Measurements from ENCODE around the gene MCTS1. TPM values are rescaled to one million over a fixed set of nuclear protein-coding genes. Genes with fewer than 3 reads are reported as not detected.

MCTS1 gene
- total and polyA plus RNA-seq, 4 donors: 12.1 to 56.1 (median 25.1) TPM

DNA sequence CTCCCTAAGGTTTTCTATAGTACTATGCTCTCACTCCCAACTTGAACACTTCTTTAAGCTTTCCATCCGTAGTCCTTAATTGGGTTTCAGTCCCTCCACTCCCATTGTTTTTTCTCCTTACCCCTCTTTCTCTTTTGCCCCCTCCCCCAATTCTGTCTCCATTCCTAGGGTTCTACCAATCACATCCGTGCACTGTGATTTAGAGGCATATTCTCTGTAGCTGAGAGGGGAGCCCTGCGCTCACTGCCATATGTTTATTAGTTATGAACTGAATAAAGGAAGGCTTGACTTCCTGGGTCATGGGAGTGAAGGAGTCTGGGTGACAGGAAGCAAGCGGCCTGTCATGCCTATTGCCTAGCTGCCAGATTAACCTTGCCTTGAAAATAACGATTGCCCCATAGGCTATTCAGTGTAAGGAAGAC lies 471 bp downstream of the MCTS1 start:
- Histone ChIP-seq H3K4me3 (ENCODE audit: low read depth in 1 of 3, low read length in 3 of 3) (peak overlapping the region; percentile 57 to 83 (median 70)), H3K27ac (ENCODE audit: low read depth in 1 of 2, low read length in 2 of 2) (peak overlapping the region; percentile 83 to 85), H3K9ac (ENCODE audit: low read depth in 1 of 2, low read length in 2 of 2) (peak overlapping the region; percentile 10 to 89), H3K27me3 (ENCODE audit: control insufficient read depth in 4 of 4, insufficient read depth in 4 of 4, low read length in 3 of 4) (no peaks in the 10 kb centered on the region), H3K4me1 (ENCODE audit: control insufficient read depth in 4 of 4, insufficient read depth in 4 of 4, low read length in 3 of 4) (peaks cover 0 to 9% (median 6%) of the 10 kb centered on the region in 4 donors), H3K9me3 (ENCODE audit: control insufficient read depth in 4 of 4, low read length in 3 of 4) (no peaks in the 10 kb centered on the region), H3K36me3 (ENCODE audit: control insufficient read depth in 4 of 4, insufficient read depth in 3 of 4, low read depth in 1 of 4, low read length in 3 of 4) (peaks cover 0 to 3% (median 0%) of the 10 kb centered on the region in 4 donors)
- TF ChIP-seq HNF4A (conservative IDR thresholded peaks at IDR 0.05): no peak
- TF ChIP-seq, protein P1, sequence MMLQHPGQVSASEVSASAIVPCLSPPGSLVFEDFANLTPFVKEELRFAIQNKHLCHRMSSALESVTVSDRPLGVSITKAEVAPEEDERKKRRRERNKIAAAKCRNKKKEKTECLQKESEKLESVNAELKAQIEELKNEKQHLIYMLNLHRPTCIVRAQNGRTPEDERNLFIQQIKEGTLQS (IDR thresholded peaks at IDR 0.05): no peak
- TF ChIP-seq FOXA1 (IDR thresholded peaks at IDR 0.05): no peak
- peak; percentile 13 for TF ChIP-seq TAF1 (conservative IDR thresholded peaks at IDR 0.05)
- TF ChIP-seq, protein P2, sequence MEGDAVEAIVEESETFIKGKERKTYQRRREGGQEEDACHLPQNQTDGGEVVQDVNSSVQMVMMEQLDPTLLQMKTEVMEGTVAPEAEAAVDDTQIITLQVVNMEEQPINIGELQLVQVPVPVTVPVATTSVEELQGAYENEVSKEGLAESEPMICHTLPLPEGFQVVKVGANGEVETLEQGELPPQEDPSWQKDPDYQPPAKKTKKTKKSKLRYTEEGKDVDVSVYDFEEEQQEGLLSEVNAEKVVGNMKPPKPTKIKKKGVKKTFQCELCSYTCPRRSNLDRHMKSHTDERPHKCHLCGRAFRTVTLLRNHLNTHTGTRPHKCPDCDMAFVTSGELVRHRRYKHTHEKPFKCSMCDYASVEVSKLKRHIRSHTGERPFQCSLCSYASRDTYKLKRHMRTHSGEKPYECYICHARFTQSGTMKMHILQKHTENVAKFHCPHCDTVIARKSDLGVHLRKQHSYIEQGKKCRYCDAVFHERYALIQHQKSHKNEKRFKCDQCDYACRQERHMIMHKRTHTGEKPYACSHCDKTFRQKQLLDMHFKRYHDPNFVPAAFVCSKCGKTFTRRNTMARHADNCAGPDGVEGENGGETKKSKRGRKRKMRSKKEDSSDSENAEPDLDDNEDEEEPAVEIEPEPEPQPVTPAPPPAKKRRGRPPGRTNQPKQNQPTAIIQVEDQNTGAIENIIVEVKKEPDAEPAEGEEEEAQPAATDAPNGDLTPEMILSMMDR (IDR thresholded peaks at IDR 0.05; ENCODE audit: low read depth, low read length, missing input control): no peak
- no peak for TF ChIP-seq NR2F2 (IDR thresholded peaks at IDR 0.05)
- TF ChIP-seq SP1 (IDR thresholded peaks at IDR 0.05): no peak
- TF ChIP-seq, protein P3, sequence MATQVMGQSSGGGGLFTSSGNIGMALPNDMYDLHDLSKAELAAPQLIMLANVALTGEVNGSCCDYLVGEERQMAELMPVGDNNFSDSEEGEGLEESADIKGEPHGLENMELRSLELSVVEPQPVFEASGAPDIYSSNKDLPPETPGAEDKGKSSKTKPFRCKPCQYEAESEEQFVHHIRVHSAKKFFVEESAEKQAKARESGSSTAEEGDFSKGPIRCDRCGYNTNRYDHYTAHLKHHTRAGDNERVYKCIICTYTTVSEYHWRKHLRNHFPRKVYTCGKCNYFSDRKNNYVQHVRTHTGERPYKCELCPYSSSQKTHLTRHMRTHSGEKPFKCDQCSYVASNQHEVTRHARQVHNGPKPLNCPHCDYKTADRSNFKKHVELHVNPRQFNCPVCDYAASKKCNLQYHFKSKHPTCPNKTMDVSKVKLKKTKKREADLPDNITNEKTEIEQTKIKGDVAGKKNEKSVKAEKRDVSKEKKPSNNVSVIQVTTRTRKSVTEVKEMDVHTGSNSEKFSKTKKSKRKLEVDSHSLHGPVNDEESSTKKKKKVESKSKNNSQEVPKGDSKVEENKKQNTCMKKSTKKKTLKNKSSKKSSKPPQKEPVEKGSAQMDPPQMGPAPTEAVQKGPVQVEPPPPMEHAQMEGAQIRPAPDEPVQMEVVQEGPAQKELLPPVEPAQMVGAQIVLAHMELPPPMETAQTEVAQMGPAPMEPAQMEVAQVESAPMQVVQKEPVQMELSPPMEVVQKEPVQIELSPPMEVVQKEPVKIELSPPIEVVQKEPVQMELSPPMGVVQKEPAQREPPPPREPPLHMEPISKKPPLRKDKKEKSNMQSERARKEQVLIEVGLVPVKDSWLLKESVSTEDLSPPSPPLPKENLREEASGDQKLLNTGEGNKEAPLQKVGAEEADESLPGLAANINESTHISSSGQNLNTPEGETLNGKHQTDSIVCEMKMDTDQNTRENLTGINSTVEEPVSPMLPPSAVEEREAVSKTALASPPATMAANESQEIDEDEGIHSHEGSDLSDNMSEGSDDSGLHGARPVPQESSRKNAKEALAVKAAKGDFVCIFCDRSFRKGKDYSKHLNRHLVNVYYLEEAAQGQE (IDR thresholded peaks at IDR 0.05): no peak
- DNase-seq (ENCODE audit: low spot score): no peak
- WGBS: 0% methylated on average over 5 of the region's 5 CpGs

DNA sequence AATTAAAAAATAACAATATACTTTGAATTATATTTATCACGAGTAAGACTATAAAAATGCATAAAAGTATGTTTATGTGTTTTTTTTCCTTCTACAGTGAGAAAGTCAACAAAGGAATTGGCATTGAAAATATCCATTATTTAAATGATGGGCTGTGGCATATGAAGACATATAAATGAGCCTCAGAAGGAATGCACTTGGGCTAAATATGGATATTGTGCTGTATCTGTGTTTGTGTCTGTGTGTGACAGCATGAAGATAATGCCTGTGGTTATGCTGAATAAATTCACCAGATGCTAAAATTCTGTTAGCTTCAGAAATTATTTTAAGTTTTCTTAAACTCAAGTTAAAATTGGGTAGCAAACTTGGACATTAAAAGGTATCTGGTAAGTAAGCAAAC lies 8.2 kb downstream of the MCTS1 start:
- Histone ChIP-seq H3K27ac (ENCODE audit: low read depth in 1 of 2, low read length in 2 of 2) (no peak overlapping the region), H3K27me3 (ENCODE audit: control insufficient read depth in 4 of 4, insufficient read depth in 4 of 4, low read length in 3 of 4) (no peaks in the 10 kb centered on the region), H3K36me3 (ENCODE audit: control insufficient read depth in 4 of 4, insufficient read depth in 3 of 4, low read depth in 1 of 4, low read length in 3 of 4) (peaks cover 0 to 7% (median 4%) of the 10 kb centered on the region in 4 donors), H3K4me3 (ENCODE audit: low read depth in 1 of 3, low read length in 3 of 3) (no peak overlapping the region), H3K9ac (ENCODE audit: low read depth in 1 of 2, low read length in 2 of 2) (no peak overlapping the region), H3K9me3 (ENCODE audit: control insufficient read depth in 4 of 4, low read length in 3 of 4) (no peaks in the 10 kb centered on the region), H3K4me1 (ENCODE audit: control insufficient read depth in 4 of 4, insufficient read depth in 4 of 4, low read length in 3 of 4) (peaks cover 0 to 5% (median 4%) of the 10 kb centered on the region in 4 donors)
- WGBS: 93% methylated on average over 1 of the region's 1 CpG
- no peak for DNase-seq (ENCODE audit: low spot score)
- TF ChIP-seq, protein P1 (IDR thresholded peaks at IDR 0.05): no peak
- no peak for TF ChIP-seq YY1 (IDR thresholded peaks at IDR 0.05)
- TF ChIP-seq GABPA (IDR thresholded peaks at IDR 0.05 in 1 of 2, conservative IDR thresholded peaks at IDR 0.05 in 1 of 2): no peak
- TF ChIP-seq EGR1 (IDR thresholded peaks at IDR 0.05; ENCODE audit: low read depth in 2 of 2): no peak
- TF ChIP-seq SP1 (IDR thresholded peaks at IDR 0.05): no peak
- TF ChIP-seq HNF4A (conservative IDR thresholded peaks at IDR 0.05): no peak
- TF ChIP-seq, protein P2 (IDR thresholded peaks at IDR 0.05; ENCODE audit: low read depth, low read length, missing input control): no peak
- TF ChIP-seq JUND (IDR thresholded peaks at IDR 0.05): no peak
- TF ChIP-seq, protein P4, sequence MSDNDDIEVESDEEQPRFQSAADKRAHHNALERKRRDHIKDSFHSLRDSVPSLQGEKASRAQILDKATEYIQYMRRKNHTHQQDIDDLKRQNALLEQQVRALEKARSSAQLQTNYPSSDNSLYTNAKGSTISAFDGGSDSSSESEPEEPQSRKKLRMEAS (IDR thresholded peaks at IDR 0.05): no peak
- no peak for TF ChIP-seq NR2F2 (IDR thresholded peaks at IDR 0.05)
- no peak for TF ChIP-seq FOXA1 (IDR thresholded peaks at IDR 0.05)
- TF ChIP-seq RAD21 (IDR thresholded peaks at IDR 0.05): no peak
- TF ChIP-seq TAF1 (conservative IDR thresholded peaks at IDR 0.05): no peak
- TF ChIP-seq, protein P3 (IDR thresholded peaks at IDR 0.05): no peak
- TF ChIP-seq RXRA (IDR thresholded peaks at IDR 0.05): no peak
- TF ChIP-seq HNF4G (IDR thresholded peaks at IDR 0.05): no peak
- TF ChIP-seq, protein P5, sequence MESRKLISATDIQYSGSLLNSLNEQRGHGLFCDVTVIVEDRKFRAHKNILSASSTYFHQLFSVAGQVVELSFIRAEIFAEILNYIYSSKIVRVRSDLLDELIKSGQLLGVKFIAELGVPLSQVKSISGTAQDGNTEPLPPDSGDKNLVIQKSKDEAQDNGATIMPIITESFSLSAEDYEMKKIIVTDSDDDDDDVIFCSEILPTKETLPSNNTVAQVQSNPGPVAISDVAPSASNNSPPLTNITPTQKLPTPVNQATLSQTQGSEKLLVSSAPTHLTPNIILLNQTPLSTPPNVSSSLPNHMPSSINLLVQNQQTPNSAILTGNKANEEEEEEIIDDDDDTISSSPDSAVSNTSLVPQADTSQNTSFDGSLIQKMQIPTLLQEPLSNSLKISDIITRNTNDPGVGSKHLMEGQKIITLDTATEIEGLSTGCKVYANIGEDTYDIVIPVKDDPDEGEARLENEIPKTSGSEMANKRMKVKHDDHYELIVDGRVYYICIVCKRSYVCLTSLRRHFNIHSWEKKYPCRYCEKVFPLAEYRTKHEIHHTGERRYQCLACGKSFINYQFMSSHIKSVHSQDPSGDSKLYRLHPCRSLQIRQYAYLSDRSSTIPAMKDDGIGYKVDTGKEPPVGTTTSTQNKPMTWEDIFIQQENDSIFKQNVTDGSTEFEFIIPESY (IDR thresholded peaks at IDR 0.05): no peak
